Gastroesophageal sphincter (tissue), 4 donors: ENCODE results near the gene SUPV3L1. TPM values are rescaled to one million over a fixed set of nuclear protein-coding genes. Genes with fewer than 3 reads are reported as not detected.

ENCODE experiments used
- ATAC-seq: fragments of 150-250 bp; one replicate; pipeline ENCODE4 v1.9.1; 2016; ENCODE audit warnings: mild to moderate bottlenecking, moderate library complexity
- H3K27ac ChIP-seq, 4 donors: fragments of 200-600 bp; sonication (generic) in 3 of 4; 1 replicate in 3 of 4; 2 replicates in 1 of 4; pipeline ENCODE4 v1.5.1; 2016 to 2019
- H3K27me3 ChIP-seq: fragments of 200-600 bp; sonication (generic); one replicate; pipeline ENCODE4 v1.5.1; 2019
- H3K36me3 ChIP-seq, 2 donors: fragments of 200-600 bp; sonication (generic); one replicate each; pipeline ENCODE4 v1.5.1; 2019; ENCODE audit warnings: control low read depth in 1 of 2
- H3K4me1 ChIP-seq, 3 donors: fragments of 200-600 bp; sonication (generic); 1 replicate in 2 of 3; 2 replicates in 1 of 3; pipeline ENCODE4 v1.5.1; 2016 to 2019; ENCODE audit warnings: control low read depth in 2 of 3
- H3K4me3 ChIP-seq, 2 donors: fragments of 200-600 bp; sonication (generic); one replicate each; pipeline ENCODE4 v1.5.1; 2019; ENCODE audit warnings: mild to moderate bottlenecking in 1 of 2, moderate library complexity in 1 of 2
- H3K9me3 ChIP-seq, 3 donors: fragments of 200-600 bp; sonication (generic); one replicate each; pipeline ENCODE4 v1.5.1; 2017 to 2019; ENCODE audit warnings: control low read depth in 2 of 3
- CTCF ChIP-seq, 4 experiments: fragments of 200-600 bp in 2 of 4; fragments of 450-650 bp in 2 of 4; sonication (generic) in 1 of 4; IDR thresholded peaks; one replicate each; pipeline ENCODE4 v1.5.1; 2017 to 2019; ENCODE audit warnings: antibody characterized with exemption in 4 of 4, mild to moderate bottlenecking in 2 of 4, moderate library complexity in 2 of 4
- EP300 ChIP-seq: sonication (generic); formaldehyde crosslinking; IDR thresholded peaks from one replicate; pipeline ENCODE4 v1.6.1; 2017; ENCODE audit warnings: antibody characterized with exemption, mild to moderate bottlenecking
- POLR2A ChIP-seq, 2 donors: fragments of 450-650 bp; IDR thresholded peaks; one replicate each; pipeline ENCODE4 v1.6.1; 2017; ENCODE audit warnings: antibody characterized with exemption in 2 of 2, mild to moderate bottlenecking in 2 of 2, moderate library complexity in 1 of 2
- POLR2AphosphoS5 ChIP-seq: sonication (generic); formaldehyde crosslinking; IDR thresholded peaks from one replicate; pipeline ENCODE4 v1.6.1; 2017; ENCODE audit warnings: antibody characterized with exemption
- WGBS, 2 donors: methylation state at CpG; one replicate each; pipeline ENCODE4 v1.1.5; 2018; ENCODE audit warnings: low coverage in 1 of 2; 5-methylcytosine and 5-hydroxymethylcytosine counted together
- total RNA-seq, 4 donors: library from RNA; depleted of rRNA; stranded (reverse); fragments of >200 nt; gene quantifications; one replicate each; pipeline ENCODE4 v1.1.0, GENCODE V29; 2016

Gene SUPV3L1
- total RNA-seq, 4 donors from 2014 or later, result 18.2 to 20.9 (median 19.8) TPM

DNA sequence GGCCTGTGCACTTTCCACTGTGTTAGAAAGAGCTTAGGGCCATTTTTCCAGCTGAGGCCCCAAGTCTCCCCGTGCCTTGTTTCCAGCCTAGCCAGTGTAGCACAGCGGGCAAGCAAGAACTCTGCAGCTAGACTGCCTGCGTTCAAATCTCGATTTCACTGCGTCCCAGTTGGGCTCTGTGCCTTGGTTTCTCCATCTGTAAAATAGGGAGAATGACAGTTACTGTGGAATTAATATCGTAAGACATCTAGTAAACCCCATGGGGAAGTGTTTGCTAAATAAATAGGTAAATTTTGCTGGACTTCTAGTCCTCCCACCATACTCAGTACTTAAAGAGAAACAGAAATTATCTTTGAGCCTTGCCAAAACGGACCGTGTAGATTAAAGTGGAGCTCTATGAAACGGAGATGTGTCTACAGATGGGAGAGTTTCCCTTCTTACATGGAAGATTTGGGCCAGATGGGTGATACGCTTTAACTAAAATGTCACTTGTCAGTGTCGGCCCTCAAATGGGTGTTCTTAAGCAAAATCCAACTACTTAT lies 36.6 kb downstream of the SUPV3L1 start:
- Histone ChIP-seq H3K27ac (no peak overlapping the region), H3K36me3 (no peaks in the 10 kb centered on the region), H3K27me3 (peaks cover 27% of the 10 kb centered on the region), H3K4me3 (no peak overlapping the region), H3K9me3 (no peaks in the 10 kb centered on the region), H3K4me1 (no peaks in the 10 kb centered on the region)
- no peak for ATAC-seq
- TF ChIP-seq POLR2A (IDR thresholded peaks at IDR 0.05) (no peak), POLR2AphosphoS5 (no peak), CTCF (IDR thresholded peaks at IDR 0.05) (no peak), EP300 (no peak)
- WGBS, 2 donors, result 80 to 85% methylated on average over 9 to 11 of the region's 11 CpGs

DNA sequence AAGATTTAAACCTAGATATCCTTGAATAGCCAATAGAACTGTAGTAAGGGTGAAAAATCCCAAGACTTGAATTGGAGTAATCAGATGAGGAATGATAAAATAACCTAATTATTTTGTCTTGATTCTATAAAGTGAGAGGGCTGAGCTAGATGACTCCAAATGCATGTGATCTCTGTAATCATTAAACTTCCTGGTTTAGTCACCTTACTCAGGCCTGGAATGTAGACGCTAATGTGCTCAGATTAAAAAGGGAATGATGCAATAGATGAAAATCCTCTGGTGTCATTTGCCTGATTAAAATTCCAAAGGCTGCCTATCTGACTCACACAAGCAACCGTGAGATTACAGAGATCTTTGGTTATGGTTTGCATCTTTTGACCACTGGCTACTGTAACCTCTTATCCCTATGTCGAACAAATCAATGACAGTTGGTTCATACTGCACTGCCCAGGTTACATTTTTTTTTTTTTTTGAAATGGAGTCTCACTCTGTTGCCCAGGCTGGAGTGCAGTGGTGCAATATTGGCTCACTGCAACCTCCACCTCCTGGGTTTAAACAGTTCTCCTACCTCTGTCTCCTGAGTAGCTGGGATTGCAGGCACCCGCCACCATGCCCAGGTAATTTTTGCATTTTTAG lies 37.2 kb downstream of the SUPV3L1 start:
- Histone ChIP-seq H3K4me1 (no peaks in the 10 kb centered on the region), H3K27ac (no peak overlapping the region), H3K4me3 (no peak overlapping the region), H3K27me3 (peaks cover 27% of the 10 kb centered on the region), H3K9me3 (no peaks in the 10 kb centered on the region), H3K36me3 (no peaks in the 10 kb centered on the region)
- no peak for TF ChIP-seq POLR2A (IDR thresholded peaks at IDR 0.05)
- ATAC-seq, result no peak
- WGBS, 2 donors, result 55 to 73% methylated on average over 3 to 4 of the region's 4 CpGs

GRCh38 chr10:69218831-69219230 lies 38.8 kb downstream of the SUPV3L1 start:
- TF ChIP-seq EP300 (no peak), POLR2A (IDR thresholded peaks at IDR 0.05) (no peak), CTCF (IDR thresholded peaks at IDR 0.05) (no peak), POLR2AphosphoS5 (no peak)
- Histone ChIP-seq H3K4me1 (no peaks in the 10 kb centered on the region), H3K4me3 (no peak overlapping the region), H3K9me3 (no peaks in the 10 kb centered on the region), H3K27me3 (peaks cover 27% of the 10 kb centered on the region), H3K36me3 (no peaks in the 10 kb centered on the region), H3K27ac (no peak overlapping the region)
- ATAC-seq, result no peak
- 87 to 93% methylated on average over 3 to 5 of the region's 6 CpGs for WGBS, 2 donors

GRCh38 chr10:69220041-69220451 lies 40.0 kb downstream of the SUPV3L1 start, which contains the start of gene HKDC1:
Gene HKDC1, plus strand, starts transcription at chr10:69220332. Its CDS starts 104 bp downstream, at chr10:69220436.
- TF ChIP-seq POLR2A (IDR thresholded peaks at IDR 0.05) (no peak), EP300 (no peak), CTCF (IDR thresholded peaks at IDR 0.05) (no peak), POLR2AphosphoS5 (no peak)

GRCh38 chr10:69220507-69220906 lies 40.5 kb downstream of the SUPV3L1 start:
- WGBS, 2 donors, result 81 to 85% methylated on average over 7 to 9 of the region's 9 CpGs
- no peaks in the 10 kb centered on the region for H3K9me3 ChIP-seq
- H3K36me3 ChIP-seq, result no peaks in the 10 kb centered on the region
- no peak overlapping the region for H3K4me3 ChIP-seq
- H3K4me1 ChIP-seq, result no peaks in the 10 kb centered on the region
- TF ChIP-seq EP300 (no peak), CTCF (IDR thresholded peaks at IDR 0.05) (no peak), POLR2AphosphoS5 (no peak), POLR2A (IDR thresholded peaks at IDR 0.05) (no peak)
- H3K27ac ChIP-seq, result no peak overlapping the region
- no peak for ATAC-seq
- H3K27me3 ChIP-seq, result peaks cover 27% of the 10 kb centered on the region

More at GRCh38 chr10:69220041-69220451, 40.0 kb downstream of the SUPV3L1 start, which contains the start of gene HKDC1:
- H3K36me3 ChIP-seq, result no peaks in the 10 kb centered on the region
- peaks cover 27% of the 10 kb centered on the region for H3K27me3 ChIP-seq
- H3K4me1 ChIP-seq, result no peaks in the 10 kb centered on the region
- ATAC-seq, result no peak
- H3K4me3 ChIP-seq, result no peak within 1 kb of the TSS
- H3K27ac ChIP-seq, result no peak within 1 kb of the TSS
- 82 to 83% methylated on average over 4 to 5 of the region's 8 CpGs for WGBS, 2 donors
- H3K9me3 ChIP-seq, result no peaks in the 10 kb centered on the region
